Fibroblast of lung (primary cell): ENCODE measurements around the gene CAMK1D. TPM values are rescaled to one million over a fixed set of nuclear protein-coding genes. Genes with fewer than 3 reads are reported as not detected.

Experiments
- DNase-seq, 2 donors: peaks; one replicate each; pipeline versions ENCODE4 v3.0.0 to v3.0.0-alpha.2; 2010; ENCODE audit warnings: low read depth in 2 of 2
- H2AFZ ChIP-seq: 2 replicates; pipeline ENCODE4 v1.5.1; 2012; ENCODE audit warnings: low read length, control low read depth, inconsistent platforms
- H3K27ac ChIP-seq: 2 replicates; pipeline ENCODE4 v1.5.1; 2011; ENCODE audit warnings: low read length, control low read depth; ENCODE audit not compliant: insufficient read depth
- H3K27me3 ChIP-seq: 2 replicates; pipeline ENCODE4 v1.5.1; 2011; ENCODE audit warnings: mild to moderate bottlenecking, low read length; ENCODE audit not compliant: control insufficient read depth, insufficient read depth
- H3K36me3 ChIP-seq: 2 replicates; pipeline ENCODE4 v1.5.1; 2011; ENCODE audit warnings: low read length; ENCODE audit not compliant: control insufficient read depth, insufficient read depth
- H3K4me1 ChIP-seq: 2 replicates; pipeline ENCODE4 v1.5.1; 2011; ENCODE audit warnings: low read length; ENCODE audit not compliant: control insufficient read depth, insufficient read depth; ENCODE audit errors: extremely low read depth
- H3K4me2 ChIP-seq: 2 replicates; pipeline ENCODE4 v1.5.1; 2011; ENCODE audit warnings: low read length, control low read depth; ENCODE audit not compliant: insufficient read depth; ENCODE audit errors: extremely low read depth
- H3K4me3 ChIP-seq, 4 experiments: fragments of 200-600 bp in 1 of 4; sonication (generic) in 1 of 4; replicated peaks in 1 of 4; 2 replicates each; pipeline ENCODE4 v1.5.1; 2011 to 2016; ENCODE audit warnings: low read length in 4 of 4, low read depth in 3 of 4, mild to moderate bottlenecking in 3 of 4, control low read depth in 2 of 4, inconsistent platforms in 1 of 4, mixed read lengths in 1 of 4; ENCODE audit not compliant: insufficient read depth in 1 of 4; ENCODE audit errors: control extremely low read depth in 1 of 4
- H3K79me2 ChIP-seq: 2 replicates; pipeline ENCODE4 v1.5.1; 2012; ENCODE audit warnings: mild to moderate bottlenecking, low read length, inconsistent platforms; ENCODE audit not compliant: control insufficient read depth, insufficient read depth
- H3K9ac ChIP-seq: 2 replicates; pipeline ENCODE4 v1.5.1; 2011; ENCODE audit warnings: mild to moderate bottlenecking, low read length, control low read depth; ENCODE audit not compliant: insufficient read depth
- H3K9me3 ChIP-seq: 2 replicates; pipeline ENCODE4 v1.5.1; 2012; ENCODE audit warnings: low read depth, low read length; ENCODE audit not compliant: control insufficient read depth, insufficient read depth
- H4K20me1 ChIP-seq: 2 replicates; pipeline ENCODE4 v1.5.1; 2011; ENCODE audit warnings: low read length; ENCODE audit not compliant: control insufficient read depth, insufficient read depth; ENCODE audit errors: extremely low read depth
- EZH2 ChIP-seq: IDR thresholded peaks from 2 replicates; pipeline ENCODE4 v1.5.1; 2012; ENCODE audit warnings: low read length, control low read depth, mild to moderate bottlenecking; ENCODE audit errors: missing control alignments
- polyA plus RNA-seq, 2 donors: library from polyadenylated mRNA; depleted of rRNA in 1 of 2; stranded (reverse) in 1 of 2; unstranded in 1 of 2; fragments of >200 nt; gene quantifications; 2 replicates each; pipeline ENCODE4 v1.2.1, GENCODE V29; 2011 to 2012; ENCODE audit warnings: missing spikeins in 1 of 2
- total RNA-seq: library from RNA; depleted of rRNA; stranded (reverse); fragments of >200 nt; gene quantifications from 2 replicates; pipeline ENCODE4 v1.2.1, GENCODE V29; 2014
- TF ChIP-seq, protein P1 (sequence below), 2 donors: IDR thresholded peaks in 1 of 2; conservative IDR thresholded peaks in 1 of 2; 1 replicate in 1 of 2; 2 replicates in 1 of 2; pipeline ENCODE4 v1.5.1; 2011 to 2012; ENCODE audit warnings: low read length in 2 of 2, control low read depth in 1 of 2, inconsistent platforms in 1 of 2, low read depth in 1 of 2, mild to moderate bottlenecking in 1 of 2

CAMK1D gene
- total and polyA plus RNA-seq, 2 donors (not counting 1 experiment from before 2014, with no cell fraction given), result 2.3 TPM

- Histone ChIP-seq H2AFZ (no peak overlapping the region), H4K20me1 (no peaks in the 10 kb centered on the region), H3K27me3 (no peaks in the 10 kb centered on the region), H3K79me2 (no peaks in the 10 kb centered on the region), H3K4me1 (no peaks in the 10 kb centered on the region), H3K36me3 (no peaks in the 10 kb centered on the region), H3K4me3 (no peak overlapping the region), H3K4me2 (no peak overlapping the region), H3K27ac (no peak overlapping the region), H3K9ac (no peak overlapping the region), H3K9me3 (no peaks in the 10 kb centered on the region)
- no peak for TF ChIP-seq EZH2
- TF ChIP-seq, protein P1, sequence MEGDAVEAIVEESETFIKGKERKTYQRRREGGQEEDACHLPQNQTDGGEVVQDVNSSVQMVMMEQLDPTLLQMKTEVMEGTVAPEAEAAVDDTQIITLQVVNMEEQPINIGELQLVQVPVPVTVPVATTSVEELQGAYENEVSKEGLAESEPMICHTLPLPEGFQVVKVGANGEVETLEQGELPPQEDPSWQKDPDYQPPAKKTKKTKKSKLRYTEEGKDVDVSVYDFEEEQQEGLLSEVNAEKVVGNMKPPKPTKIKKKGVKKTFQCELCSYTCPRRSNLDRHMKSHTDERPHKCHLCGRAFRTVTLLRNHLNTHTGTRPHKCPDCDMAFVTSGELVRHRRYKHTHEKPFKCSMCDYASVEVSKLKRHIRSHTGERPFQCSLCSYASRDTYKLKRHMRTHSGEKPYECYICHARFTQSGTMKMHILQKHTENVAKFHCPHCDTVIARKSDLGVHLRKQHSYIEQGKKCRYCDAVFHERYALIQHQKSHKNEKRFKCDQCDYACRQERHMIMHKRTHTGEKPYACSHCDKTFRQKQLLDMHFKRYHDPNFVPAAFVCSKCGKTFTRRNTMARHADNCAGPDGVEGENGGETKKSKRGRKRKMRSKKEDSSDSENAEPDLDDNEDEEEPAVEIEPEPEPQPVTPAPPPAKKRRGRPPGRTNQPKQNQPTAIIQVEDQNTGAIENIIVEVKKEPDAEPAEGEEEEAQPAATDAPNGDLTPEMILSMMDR (conservative IDR thresholded peaks at IDR 0.05 in 1 of 2, IDR thresholded peaks at IDR 0.05 in 1 of 2; ENCODE audit: low read depth in 1 of 2, low read length in 2 of 2), result no peak
- DNase-seq, result no peak
Measured at GRCh38 chr10:12649012-12649584, 299.8 kb downstream of the CAMK1D start.

DNA sequence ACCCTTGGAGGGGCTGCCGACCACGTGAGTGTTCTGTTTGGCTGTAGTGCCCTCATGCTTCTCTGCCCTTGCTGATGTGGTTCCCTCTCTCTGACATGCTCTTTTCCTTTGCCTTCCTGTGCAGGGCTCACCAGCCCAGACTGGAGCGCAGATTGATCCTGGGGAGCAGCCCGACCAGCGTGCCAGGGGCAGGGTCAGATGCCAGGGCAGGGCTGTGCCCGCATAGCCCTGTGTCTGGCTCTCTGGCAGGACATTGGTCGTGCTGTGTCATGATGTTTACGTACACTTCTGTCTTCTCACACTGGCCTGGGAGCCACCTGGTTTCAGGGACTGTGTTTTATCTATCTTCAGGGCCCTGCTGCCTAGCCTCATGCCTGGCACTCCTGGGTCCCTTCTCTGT, 300.8 kb downstream of the CAMK1D start:
- Histone ChIP-seq H3K27me3 (no peaks in the 10 kb centered on the region), H3K27ac (no peak overlapping the region), H3K4me1 (no peaks in the 10 kb centered on the region), H4K20me1 (no peaks in the 10 kb centered on the region), H3K36me3 (no peaks in the 10 kb centered on the region), H3K9me3 (no peaks in the 10 kb centered on the region), H3K9ac (no peak overlapping the region), H2AFZ (no peak overlapping the region), H3K4me2 (no peak overlapping the region), H3K79me2 (no peaks in the 10 kb centered on the region), H3K4me3 (no peak overlapping the region)
- TF ChIP-seq, protein P1 (conservative IDR thresholded peaks at IDR 0.05 in 1 of 2, IDR thresholded peaks at IDR 0.05 in 1 of 2; ENCODE audit: low read depth in 1 of 2, low read length in 2 of 2), result no peak
- TF ChIP-seq EZH2, result no peak
- no peak for DNase-seq

GRCh38 chr10:12650538-12651298, 301.4 kb downstream of the CAMK1D start:
- no peak overlapping the region for H3K4me3 ChIP-seq
- H3K4me1 ChIP-seq, result no peaks in the 10 kb centered on the region
- no peak overlapping the region for H2AFZ ChIP-seq
- no peaks in the 10 kb centered on the region for H3K27me3 ChIP-seq
- no peak overlapping the region for H3K9ac ChIP-seq
- H3K79me2 ChIP-seq, result no peaks in the 10 kb centered on the region
- no peak for DNase-seq
- H3K27ac ChIP-seq, result no peak overlapping the region
- no peak for TF ChIP-seq EZH2
- TF ChIP-seq, protein P1 (conservative IDR thresholded peaks at IDR 0.05 in 1 of 2, IDR thresholded peaks at IDR 0.05 in 1 of 2; ENCODE audit: low read depth in 1 of 2, low read length in 2 of 2), result no peak
- H4K20me1 ChIP-seq, result no peaks in the 10 kb centered on the region
- no peaks in the 10 kb centered on the region for H3K9me3 ChIP-seq
- H3K36me3 ChIP-seq, result no peaks in the 10 kb centered on the region
- H3K4me2 ChIP-seq, result no peak overlapping the region
